CD4-positive, alpha-beta T cell treated with Interleukin-6 at 100 ng/mL for 8 hours (primary cell): Measurements from ENCODE around the gene ASB10.

Source experiments
- DNase-seq: peaks from one replicate; pipeline ENCODE4 v3.0.0-alpha.2; 2020; ENCODE audit warnings: mixed read lengths, low spot score

ASB10 gene

DNA sequence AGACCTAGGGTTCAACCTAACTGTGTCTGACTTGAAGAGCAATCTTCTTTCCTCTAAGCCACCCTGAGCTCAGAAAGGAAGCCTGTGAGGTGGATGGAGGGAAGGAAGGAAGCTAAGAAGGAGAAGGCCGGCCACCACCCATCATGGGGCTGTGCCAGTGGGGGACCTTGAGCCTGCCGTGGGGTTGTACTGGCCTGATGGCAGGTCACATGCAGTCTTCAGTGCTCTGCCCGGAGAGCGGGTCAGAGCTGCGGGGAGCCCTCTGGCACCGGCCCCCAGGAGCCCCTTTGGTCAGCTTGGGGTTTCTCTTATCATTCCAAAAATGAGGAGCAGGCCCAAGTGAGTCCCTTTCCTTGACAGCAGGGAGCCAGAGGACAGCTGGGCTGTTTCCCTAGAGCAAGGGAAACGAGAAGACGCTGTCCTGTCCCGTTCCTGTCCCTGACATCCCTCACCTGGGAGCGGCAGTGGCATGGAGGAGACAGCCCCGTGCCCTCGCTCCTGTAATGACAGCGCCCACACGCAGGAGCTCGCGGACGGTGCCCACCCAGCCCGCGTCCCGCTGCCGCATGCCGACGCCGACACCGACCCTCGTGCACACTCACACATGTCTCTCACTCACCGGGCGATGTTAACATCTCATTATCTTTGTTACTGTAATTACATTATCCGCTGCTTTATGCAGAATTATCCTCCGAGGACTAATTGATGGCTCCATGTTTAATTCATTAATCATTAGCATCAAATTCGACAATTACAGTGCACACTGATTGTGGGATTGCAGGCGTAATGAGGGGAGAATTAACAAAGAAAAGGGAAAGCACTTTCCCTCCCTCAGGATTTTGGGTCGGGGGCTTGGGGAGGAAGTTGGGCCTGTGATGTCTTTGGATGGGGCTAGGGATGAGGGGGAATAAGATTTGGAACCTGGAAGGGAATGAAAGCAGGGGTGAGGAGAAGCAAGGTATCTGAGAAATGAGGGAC is 50.9 kb downstream of the ASB10 start:
- no peak for DNase-seq

DNA sequence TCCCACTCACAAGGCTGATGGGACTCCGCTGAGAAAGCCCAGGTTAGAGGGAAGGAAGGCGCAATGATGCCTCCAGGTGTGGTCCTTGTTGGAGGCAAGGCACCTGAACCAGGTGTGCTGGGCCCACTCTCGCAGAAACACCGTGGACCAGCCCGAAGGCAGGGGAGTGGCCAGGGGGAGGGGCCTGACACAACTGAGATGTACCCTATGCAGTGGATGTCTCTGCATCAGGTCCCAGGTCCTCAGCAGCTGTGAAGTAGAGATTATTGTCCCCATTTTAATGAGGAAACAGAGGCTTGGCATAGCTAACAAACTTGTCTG is 51.6 kb downstream of the ASB10 start:
- DNase-seq = no peak

- no peak for DNase-seq
Measured at GRCh38 chr7:151134743-151135524, 52.1 kb downstream of the ASB10 start.

- no peak for DNase-seq
Measured at GRCh38 chr7:151133986-151134742, 52.9 kb downstream of the ASB10 start.

GRCh38 chr7:151133266-151133985 is 53.6 kb downstream of the ASB10 start:
- DNase-seq = no peak

DNA sequence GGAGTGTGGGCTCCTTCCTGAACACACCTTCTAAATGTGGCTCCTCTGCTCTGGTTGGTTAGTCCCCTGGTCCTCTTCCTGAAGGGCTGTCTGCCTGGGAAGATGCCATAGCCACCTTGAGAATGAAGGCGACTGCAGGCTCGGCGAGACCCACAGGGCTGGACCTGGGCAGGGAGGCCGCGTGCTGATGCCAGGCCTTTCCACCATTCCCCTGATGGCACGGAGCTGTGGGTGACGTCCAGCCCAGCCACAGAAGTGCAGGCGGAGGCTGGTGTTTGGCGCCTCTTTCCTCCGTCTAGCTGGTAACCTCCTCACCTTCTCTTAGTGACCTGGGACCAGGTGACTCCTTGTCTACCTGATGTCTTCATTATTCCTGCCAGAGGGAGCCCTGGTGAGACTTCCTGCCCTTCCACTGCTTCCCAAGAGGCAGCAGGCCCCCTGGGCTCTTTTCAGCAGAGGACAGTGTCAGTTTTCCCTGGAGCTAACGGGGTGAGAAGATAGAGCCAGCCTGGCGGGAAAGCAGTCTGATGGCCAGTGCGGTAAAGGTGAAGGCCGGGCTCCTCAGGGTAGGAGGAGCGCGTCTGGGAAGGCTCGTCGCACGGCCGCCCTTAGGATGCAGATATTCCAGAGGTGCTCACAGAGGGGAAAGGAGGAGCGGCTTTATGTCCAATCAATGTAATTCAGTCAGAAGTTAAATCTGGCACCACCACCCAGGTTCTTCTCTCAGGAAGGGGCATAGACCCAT is 54.4 kb downstream of the ASB10 start:
- no peak for DNase-seq

GRCh38 chr7:151131592-151132293 is 55.3 kb downstream of the ASB10 start:
- no peak for DNase-seq

DNA sequence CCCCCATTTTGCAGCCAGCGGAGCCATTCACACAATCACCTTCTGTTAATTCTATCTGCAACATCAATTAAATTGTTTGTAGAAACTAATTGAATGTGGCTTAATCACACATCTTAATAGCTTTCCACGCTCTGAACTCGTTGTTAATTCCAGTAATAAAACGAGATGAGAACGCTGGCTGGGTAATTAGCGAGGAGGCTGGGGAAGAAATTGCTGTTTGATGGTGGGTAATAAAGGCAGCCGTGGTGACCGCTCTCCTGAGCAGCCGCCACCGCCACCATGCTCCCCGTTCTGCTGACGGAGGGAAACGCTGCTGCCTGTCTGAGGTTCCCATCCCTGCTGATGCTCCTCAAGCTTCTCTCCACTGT is 55.8 kb downstream of the ASB10 start:
- DNase-seq = no peak

DNA sequence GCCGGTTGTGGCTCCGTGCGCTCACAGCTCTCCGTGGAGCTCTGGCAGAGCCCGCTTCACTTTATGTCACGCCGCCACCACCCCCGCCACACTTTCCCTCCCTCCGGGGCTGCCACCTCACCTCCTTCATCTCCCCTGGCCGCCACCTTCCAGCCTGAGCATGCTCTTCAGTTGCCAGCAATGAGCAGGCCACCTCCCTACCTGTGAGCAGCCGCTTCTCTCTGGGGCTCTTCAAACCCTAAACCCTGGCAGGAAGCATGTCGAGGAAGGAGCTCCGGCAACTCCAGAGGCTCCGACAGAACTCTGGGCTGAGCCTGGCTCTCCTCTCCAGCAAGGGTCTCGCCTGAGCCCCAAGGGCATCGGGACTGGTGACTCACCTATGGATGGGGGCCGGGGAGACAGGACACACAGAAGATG is 56.3 kb downstream of the ASB10 start:
- no peak for DNase-seq

GRCh38 chr7:151129960-151130591 is 57.0 kb downstream of the ASB10 start:
- DNase-seq = no peak

GRCh38 chr7:151129117-151129959 is 57.7 kb downstream of the ASB10 start:
- no peak for DNase-seq

GRCh38 chr7:151128716-151129115 is 58.3 kb downstream of the ASB10 start:
- DNase-seq = no peak

DNA sequence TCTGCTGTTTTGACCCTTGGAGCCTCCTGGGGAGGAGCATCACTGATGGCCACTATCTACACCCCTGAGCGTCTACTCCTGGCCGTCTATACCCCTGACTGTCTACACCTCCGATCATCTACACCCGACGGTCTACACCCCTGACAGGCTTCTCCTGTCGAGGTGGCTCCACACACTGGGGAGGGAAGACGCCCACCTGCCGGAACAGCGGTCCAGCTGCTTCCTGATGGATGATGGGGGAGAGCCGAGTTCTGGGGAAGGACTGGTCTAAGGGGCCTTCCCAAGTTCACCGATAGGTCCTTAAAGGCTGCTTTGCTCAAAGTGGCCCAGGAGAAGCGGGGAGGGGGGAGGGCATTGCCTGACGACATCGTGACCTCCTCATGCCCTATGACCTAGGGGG is 58.9 kb downstream of the ASB10 start:
- no peak for DNase-seq

GRCh38 chr7:151126491-151127137 is 60.4 kb downstream of the ASB10 start:
- no peak for DNase-seq

GRCh38 chr7:151125846-151126481 is 61.1 kb downstream of the ASB10 start:
- no peak for DNase-seq
